Epidermal melanocyte (primary cell): ENCODE results near the gene ESPN.
A peak's percentile ranks its signal among the peaks of the same experiment; 100 is the strongest.

Source experiments
- DNase-seq: peaks from one replicate; pipeline ENCODE4 v3.0.0; 2011; ENCODE audit warnings: low spot score; ENCODE audit not compliant: insufficient read length

The ESPN gene

DNA sequence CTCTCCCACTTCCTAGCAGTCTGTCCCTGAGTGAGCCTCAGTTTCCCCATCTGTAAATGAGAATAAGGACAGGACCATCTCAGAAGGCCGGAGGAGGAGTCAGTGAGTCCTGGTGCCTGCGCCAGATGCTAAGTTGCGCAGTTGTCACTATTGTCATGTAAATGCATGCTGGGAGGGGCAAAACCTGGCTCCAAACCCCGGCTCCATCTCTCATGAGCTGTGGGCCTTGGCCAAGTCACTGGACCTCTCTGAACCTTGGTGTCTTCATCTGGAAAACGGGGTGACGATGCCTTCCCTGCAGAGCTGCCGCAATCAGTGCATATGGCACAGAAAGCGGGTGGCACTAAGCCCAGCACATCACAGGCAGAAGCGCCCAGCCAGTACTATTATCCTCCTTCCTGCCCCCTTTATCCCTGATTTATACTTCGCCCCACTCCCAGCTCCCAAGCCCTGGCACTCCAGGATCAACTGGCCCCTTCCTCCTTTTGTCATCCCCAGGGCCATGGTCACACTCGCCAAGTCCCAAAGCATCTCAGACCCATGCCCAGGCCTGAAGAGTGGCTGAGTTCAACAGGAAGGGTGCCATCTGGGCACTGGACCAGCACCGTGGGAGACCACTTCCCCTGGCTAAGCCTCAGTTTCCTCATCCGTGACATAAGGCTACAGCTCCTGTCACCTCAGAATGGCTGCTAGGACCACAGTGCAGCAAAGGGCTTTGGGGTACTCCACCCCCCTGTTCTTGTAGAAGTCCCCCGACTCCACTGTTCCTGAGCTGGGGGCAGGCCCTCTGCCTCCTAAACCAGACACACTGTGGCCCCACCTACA, 71.2 kb downstream of the ESPN start:
- no peak for DNase-seq

DNA sequence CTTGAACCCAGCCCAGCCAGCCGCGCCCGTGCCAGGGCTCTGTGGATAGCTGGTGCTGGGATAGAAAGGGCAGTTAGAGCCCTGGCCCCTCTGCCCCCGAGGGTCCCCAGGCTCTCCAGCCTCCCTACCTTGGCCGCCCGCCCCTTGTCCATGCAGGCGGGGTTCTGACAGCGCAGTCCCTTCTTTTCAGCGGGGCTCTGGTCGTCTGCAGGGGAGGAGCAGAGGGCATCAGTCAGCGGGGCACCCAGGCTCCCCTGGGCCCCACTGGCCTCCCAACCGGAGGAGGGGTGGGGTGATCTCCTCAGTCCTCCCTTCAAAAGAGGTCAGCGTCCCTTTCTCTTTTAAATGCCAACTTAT, 71.8 kb downstream of the ESPN start:
- DNase-seq, result no peak

DNA sequence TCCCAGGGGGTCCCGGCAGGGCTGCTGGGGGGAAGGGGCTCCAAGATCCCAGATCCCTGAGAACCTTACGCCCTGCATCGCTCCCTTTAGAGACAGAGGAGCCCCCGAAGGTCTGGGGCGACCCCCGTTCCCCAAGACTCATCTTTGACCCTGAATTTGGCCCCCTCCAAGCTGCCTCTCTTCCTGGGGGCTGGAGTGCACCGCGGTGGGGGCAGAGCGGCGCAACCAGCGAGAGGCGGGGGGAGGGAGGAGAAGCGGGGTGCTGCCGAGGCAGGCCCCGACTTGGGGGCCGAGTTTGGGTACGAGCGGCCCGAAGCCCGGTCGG, 72.3 kb downstream of the ESPN start:
- no peak for DNase-seq

- DNase-seq, result peak; percentile 58
Observed at GRCh38 chr1:6497215-6497866, 72.8 kb downstream of the ESPN start.

DNA sequence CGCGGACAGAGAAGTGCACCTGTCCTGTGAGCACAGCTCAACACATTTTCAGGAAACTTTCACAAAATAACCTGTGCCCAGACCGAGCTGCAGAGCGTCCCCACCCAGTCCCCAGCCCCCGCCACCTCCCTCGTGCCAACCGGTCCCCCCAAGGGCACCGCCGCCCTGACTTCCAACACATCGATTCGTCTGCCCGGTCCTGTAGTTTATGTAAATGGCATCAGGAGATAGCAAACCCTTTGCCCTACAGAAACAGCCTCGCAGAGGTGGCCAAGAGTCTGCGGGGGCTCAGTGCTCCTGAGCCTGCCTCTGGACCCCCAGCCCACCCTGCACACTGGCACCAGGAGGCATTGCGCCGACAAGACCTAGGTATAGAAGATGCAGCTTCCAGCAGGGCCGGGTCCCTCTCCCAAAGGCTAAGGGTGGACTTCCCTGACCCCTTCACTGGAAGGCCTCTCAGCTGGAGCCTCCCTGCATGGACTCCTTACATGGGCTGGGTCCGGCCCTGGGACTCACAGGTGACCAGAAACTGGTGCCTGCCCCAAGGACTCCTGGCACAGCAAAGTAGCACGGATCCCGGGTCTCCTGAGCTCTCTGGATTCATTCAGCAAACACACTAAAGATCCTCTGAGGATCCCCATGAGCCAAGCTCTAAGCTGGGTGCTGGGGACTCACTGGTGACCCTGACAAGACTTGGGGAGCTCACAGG, 73.4 kb downstream of the ESPN start:
- no peak for DNase-seq

DNA sequence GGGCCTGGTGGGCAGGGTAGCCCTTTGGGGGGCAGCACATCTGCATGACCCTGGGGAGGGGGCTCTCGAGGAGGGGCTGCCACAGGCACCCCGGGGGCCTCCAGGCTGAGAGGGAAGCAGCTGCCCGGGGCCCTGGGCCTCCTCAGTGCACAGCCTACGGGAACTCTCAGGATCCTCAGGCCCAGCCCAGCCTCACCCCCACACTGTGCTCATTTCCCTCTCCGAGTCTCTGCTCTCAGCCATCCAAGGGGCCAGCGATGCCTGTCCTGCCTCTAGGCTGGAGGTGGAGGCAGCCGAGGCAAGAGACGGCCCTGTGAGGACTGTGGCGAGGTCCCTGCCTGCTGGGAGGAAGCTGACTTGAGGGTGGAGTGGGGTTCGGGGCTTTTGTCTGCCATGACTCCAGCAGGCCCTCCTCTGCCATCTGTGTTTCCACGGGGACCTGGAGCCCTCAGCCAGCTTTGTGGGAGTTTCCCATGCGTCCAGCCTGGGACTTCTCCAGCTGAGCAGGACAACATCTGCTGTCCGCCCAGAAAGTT, 74.1 kb downstream of the ESPN start:
- DNase-seq, result no peak

- DNase-seq, result no peak
Observed at GRCh38 chr1:6499296-6499695, 74.7 kb downstream of the ESPN start.

DNA sequence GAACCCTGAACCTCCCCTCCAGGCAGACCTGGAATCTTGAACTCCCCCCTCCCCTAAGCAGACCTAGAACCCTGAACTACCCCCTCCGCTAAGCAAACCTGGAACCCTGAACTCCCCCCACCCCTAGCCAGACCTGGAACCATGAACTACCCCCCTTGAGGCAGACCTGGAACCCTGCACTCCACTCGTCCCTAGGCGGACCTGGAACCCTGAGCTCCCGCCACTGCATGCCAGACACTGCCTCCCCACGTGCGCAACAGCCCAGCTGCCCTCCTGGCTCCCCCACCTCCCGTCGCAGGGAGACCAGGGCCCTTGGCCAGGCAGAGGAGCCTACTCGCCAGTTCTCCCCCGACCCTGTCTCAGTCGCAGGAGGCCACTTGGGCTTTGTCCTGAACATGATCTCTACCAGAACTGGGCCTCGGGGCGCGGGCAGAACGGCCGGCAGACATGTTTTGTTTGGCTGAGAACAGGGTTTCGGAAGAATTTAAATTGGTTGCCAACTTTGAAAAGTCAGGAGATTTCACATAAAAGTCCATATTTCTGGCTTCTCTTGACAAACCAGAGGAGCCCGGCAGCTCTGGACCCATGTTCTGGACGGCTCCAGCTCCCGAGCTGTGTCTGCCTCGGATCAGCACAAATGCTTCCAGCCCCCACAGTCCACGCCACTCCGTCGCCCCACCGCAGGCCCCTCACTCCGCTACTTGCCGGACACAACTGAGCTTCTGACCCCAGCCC, 76.1 kb downstream of the ESPN start:
- DNase-seq, result no peak

DNA sequence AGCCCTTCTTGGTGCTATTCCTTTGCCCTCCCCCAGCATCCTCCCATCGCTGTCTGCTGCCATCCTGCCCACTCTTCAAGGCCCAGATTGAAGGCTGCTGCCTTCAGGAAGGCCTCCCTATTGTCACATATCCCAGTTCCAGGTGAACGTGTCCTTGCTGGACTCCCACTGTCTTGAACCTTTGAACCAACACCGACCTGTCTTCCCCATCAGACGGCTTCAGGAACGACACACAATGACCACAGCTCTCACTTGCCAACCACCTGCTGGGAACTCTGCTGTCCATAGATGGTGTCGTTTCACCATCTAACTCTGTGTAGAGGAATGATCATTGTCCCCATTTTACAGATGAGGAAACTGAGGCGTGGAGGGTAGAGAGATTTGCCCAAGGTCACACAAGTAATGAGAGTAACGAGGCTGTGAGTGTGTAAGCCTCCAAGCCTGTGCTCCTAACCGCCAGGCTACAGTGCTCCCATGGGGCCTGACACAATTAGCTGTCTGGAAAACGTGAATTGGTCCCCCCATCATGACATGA, 76.8 kb downstream of the ESPN start:
- no peak for DNase-seq

DNA sequence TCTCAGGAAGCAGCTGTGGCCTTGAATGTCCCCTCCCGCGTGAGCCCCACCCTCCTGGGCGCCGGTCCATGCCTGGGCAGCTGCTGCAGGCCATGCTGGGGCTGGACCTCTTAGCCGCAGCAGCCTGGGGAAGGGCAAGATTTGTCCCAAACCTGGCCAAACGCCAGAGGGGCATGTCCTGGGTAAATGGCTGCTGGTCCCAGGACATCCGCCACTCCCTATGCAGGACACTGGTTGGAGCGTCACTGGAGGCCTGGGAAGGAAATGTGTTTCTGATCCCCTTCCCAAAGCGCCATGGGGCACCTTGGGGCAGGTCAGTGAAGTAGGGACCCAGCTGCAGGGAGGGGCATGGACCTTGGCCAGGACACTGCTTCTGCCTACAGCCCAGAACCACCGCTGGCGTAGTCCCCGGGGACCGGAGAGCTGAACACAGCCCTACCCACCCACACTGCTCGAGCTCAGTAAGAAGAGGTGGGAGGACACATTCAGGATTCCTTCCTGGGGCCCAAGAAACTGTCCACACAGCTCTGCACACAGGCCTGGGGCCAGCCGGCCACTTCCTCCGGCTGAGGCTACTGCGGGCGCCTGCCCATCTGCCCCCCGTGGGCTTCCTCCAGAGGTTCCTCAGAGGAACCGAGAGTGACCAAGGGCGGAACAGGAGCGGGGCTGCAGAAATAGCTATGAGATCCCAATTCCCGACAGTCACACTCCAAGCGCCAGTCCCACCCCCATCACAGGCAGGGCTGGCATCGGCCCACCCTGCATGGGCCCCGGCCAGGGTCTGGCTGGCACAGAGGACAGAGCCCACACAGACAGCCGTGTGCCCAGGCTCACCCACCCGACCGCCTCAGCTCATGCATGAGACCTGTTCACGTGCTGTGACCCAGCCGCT, 77.7 kb downstream of the ESPN start:
- DNase-seq, result no peak

DNA sequence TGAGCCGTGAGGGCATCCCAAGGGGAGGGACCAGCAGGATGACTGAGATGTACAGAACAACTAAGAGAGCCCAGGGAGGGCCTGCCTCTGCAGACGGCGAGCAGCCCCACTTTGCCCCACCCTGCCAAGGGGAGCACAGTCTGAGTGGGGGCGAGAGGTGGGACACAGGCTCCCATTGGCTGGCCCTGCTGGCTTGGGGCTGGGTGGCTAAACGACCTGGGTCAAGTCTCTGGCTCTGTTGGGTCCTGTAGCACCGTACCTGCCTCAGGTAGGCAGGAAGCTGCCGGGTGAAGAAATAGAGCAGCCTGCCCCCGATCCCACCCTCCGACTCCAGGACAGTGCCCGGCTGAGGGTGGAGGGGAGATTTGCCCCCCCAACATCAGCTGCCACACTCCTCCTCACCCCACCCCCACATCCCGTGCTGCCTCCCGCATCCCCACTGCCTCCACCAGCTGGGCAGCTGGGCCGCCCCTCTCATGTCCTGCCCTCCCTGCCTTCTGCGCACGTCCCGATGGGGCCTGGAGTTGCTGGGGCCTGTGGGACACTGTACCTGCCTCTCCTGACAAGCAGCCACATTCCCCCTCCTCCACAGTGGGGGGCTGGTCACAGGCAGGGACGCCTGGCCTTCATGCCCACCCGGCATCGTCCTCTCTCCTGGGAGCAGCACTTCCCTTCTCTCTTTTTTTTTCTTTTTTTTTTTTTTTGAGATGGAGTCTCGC, 79.5 kb downstream of the ESPN start:
- DNase-seq, result no peak

GRCh38 chr1:6504887-6505286, 80.3 kb downstream of the ESPN start:
- DNase-seq, result no peak

GRCh38 chr1:6505367-6506209, 81.0 kb downstream of the ESPN start:
- DNase-seq, result no peak

GRCh38 chr1:6506210-6507036, 81.8 kb downstream of the ESPN start:
- no peak for DNase-seq

GRCh38 chr1:6507037-6507428, 82.5 kb downstream of the ESPN start:
- no peak for DNase-seq

DNA sequence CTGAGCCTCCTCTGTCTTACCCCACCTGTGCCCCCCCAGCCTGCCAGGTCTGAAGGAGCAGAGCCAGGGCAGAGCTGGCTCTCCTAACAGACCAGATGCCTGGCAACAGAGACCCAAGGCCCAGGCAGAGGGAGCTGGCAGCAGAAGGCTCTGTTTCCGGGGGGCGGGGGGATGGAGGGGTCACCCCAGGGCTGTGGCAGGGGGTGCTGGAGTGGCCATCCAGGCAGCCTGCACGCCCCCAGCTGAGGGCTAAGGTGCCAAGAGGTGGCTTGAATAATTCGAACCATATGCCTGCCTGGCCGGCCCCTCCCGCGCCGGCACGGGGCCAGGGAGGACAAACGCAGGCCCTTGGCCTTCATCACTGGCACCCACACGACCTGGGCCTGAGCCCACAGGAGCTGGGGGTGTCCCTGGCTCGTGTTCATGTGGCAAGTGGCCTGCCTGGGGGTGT, 82.9 kb downstream of the ESPN start:
- DNase-seq, result no peak

DNA sequence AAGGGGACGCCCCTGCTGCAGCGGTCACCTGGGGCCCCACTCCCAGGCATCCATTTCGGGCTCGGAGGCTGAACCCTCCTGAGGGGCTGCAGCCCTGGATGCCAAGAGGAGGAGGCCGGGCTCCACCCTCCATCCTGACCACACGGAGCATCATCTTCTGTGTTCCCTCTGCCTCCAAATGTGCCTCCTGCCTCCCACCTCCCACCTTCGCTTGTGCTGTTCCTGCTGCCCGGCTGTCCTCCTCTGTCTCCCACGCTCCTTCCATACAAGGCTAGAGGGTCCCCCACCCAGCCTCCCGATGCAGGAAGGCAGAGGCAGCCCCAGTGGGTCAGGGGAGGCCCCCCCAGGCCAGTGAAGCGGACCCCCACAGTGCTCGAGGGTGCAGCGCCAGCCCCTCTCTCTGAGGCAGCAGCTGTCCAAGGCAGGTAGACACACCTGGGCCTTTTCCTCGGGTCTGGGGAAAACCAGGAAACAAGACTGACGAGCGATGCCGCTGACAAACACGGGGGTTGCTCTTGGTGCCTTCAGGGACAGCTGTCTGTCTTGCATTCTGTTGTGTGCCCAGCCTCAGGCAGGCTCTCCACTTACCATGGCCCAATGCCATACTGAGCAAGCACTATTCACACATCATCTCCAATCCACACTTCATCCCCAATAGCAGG, 83.7 kb downstream of the ESPN start:
- no peak for DNase-seq
